Measurements from ENCODE around the gene SETD7. TPM values are rescaled to one million over a fixed set of nuclear protein-coding genes. Genes with fewer than 3 reads are reported as not detected.
A peak's percentile ranks its signal among the peaks of the same experiment; 100 is the strongest.

SETD7 gene
- 10 to 100 TPM; 25.5 to 29.5 TPM for total RNA-seq

- DNase-seq = peak; percentile 80
- intact Hi-C loops (cut with DNase I) = no loop called here
- H3K36me3 ChIP-seq = no peaks in the 10 kb centered on the region
- H3K4me3 ChIP-seq = peak within 1 kb of the TSS; percentile 77
- no peak for TF ChIP-seq CTCF (IDR thresholded peaks at IDR 0.05)
- H3K9ac ChIP-seq (ENCODE audit: low read depth in 2 of 2, low read length in 2 of 2) = peak within 1 kb of the TSS; percentile 94 to 97
- H3K9me3 ChIP-seq = no peaks in the 10 kb centered on the region
- H3K27ac ChIP-seq = peak within 1 kb of the TSS; percentile 92
- no peaks in the 10 kb centered on the region for H3K27me3 ChIP-seq
- no peaks in the 10 kb centered on the region for H3K4me1 ChIP-seq
Measured at GRCh38 chr4:139556071-139556723, at the start of gene SETD7. Gene SETD7 (minus strand): TSS chr4:139556219. CDS start chr4:139556137, 82 bp downstream.

GRCh38 chr4:139605516-139605915, 49.5 kb upstream of the SETD7 start:
- no peaks in the 10 kb centered on the region for H3K9me3 ChIP-seq
- TF ChIP-seq CTCF (IDR thresholded peaks at IDR 0.05) = no peak
- no peaks in the 10 kb centered on the region for H3K27me3 ChIP-seq
- no peak for DNase-seq
- H3K36me3 ChIP-seq = no peaks in the 10 kb centered on the region
- H3K9ac ChIP-seq (ENCODE audit: low read depth in 2 of 2, low read length in 2 of 2) = no peak overlapping the region
- no peak overlapping the region for H3K4me3 ChIP-seq
- no peaks in the 10 kb centered on the region for H3K4me1 ChIP-seq
- intact Hi-C loops (cut with DNase I) = no loop called here
- H3K27ac ChIP-seq = no peak overlapping the region

DNA sequence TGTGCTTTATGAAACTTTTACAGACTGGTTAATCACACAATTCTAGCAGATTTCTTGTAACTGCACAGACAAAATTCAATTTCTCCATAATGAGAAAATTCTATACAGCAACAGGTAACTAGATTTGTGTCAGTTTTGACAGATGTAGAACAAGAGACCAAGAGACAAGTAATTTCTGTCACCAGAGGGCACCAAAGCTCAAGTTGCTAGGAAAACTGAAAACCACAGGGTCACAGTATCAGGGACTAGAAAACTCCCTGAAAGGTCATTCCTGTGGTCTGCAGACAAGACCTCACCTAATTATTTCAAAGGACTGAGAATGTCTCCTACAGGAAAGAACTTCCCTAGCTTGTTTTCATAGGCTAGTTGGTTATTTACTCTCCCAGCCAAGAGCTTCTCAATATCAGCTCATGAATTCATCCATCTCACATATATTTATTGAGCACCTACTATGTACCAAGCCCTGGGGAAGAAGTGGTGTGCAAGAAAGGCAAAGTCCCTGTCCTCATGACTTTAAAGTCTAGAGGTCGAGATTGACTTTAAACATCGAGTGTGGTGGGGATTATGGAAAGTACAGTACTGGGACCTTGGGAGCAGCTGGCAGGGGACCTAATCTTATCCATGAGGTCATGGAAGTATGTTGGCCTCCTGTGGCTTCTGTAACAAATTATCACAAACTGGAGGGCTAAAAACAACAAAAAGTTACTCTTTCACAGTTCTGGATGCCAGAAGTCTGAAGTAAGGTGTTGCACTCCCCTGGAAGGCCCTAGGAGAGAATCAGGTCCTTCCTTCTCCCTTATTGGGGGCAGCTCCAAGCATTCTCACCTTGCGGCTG, 47.8 kb upstream of the SETD7 start:
- Histone ChIP-seq H3K27ac (no peak overlapping the region), H3K27me3 (no peaks in the 10 kb centered on the region), H3K36me3 (no peaks in the 10 kb centered on the region), H3K4me1 (no peaks in the 10 kb centered on the region), H3K9me3 (no peaks in the 10 kb centered on the region), H3K4me3 (no peak overlapping the region), H3K9ac (ENCODE audit: low read depth in 2 of 2, low read length in 2 of 2) (no peak overlapping the region)
- intact Hi-C loops (cut with DNase I) = loop anchor here (1.0 kb wide), 1 partner anchor 48 kb away; no protein-coding TSS in a partner anchor
- TF ChIP-seq CTCF (IDR thresholded peaks at IDR 0.05) = peak; percentile 59
- DNase-seq = peak; percentile 62

DNA sequence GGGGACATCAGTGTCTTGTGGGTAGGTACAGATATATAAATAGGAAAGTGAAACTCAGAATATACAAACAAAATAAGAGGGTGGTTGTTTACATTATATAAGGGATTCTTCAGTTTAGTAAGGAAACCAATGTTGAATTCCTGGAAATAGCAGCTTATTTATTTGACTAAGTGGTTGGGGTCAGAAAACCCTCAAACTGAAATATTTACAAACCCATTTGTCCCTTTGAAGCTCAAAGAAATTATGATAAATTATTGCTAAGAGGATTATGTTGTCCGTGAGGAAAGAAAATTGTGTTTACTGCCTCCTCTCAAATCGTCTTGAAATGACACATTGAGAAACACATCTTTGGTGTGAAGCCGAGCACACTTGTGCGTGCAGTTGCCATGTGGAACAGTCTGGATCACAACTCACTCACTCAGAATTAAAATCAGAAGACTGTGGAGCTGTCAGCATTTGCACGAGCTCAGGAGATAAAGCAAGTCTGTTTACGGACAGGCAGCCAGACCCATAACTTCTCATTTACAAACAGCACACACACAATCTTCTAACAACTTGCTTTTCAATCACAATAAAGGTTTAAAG, 46.8 kb upstream of the SETD7 start:
- no peak for DNase-seq
- H3K27ac ChIP-seq = no peak overlapping the region

More for the DNA sequence above, 46.8 kb upstream of the SETD7 start:
- Histone ChIP-seq H3K36me3 (no peaks in the 10 kb centered on the region), H3K4me1 (no peaks in the 10 kb centered on the region), H3K27me3 (no peaks in the 10 kb centered on the region), H3K9ac (ENCODE audit: low read depth in 2 of 2, low read length in 2 of 2) (no peak overlapping the region), H3K4me3 (no peak overlapping the region), H3K9me3 (no peaks in the 10 kb centered on the region)
- TF ChIP-seq CTCF (IDR thresholded peaks at IDR 0.05) = no peak
- intact Hi-C loops (cut with DNase I) = loop anchor here (1.0 kb wide), 1 partner anchor 48 kb away; no protein-coding TSS in a partner anchor

Data from colonic mucosa (tissue), 4 donors.